Measurements from ENCODE around the gene GMPPB. TPM values are rescaled to one million over a fixed set of nuclear protein-coding genes. Genes with fewer than 3 reads are reported as not detected.
"Not testable (repeated sequence)": the region's sequence is repeated elsewhere in the genome, so short reads cannot be mapped to it uniquely, and the experiment has no call there.

Gene GMPPB
- total RNA-seq, 1 donor from 2014 or later = 50.4 TPM

DNA sequence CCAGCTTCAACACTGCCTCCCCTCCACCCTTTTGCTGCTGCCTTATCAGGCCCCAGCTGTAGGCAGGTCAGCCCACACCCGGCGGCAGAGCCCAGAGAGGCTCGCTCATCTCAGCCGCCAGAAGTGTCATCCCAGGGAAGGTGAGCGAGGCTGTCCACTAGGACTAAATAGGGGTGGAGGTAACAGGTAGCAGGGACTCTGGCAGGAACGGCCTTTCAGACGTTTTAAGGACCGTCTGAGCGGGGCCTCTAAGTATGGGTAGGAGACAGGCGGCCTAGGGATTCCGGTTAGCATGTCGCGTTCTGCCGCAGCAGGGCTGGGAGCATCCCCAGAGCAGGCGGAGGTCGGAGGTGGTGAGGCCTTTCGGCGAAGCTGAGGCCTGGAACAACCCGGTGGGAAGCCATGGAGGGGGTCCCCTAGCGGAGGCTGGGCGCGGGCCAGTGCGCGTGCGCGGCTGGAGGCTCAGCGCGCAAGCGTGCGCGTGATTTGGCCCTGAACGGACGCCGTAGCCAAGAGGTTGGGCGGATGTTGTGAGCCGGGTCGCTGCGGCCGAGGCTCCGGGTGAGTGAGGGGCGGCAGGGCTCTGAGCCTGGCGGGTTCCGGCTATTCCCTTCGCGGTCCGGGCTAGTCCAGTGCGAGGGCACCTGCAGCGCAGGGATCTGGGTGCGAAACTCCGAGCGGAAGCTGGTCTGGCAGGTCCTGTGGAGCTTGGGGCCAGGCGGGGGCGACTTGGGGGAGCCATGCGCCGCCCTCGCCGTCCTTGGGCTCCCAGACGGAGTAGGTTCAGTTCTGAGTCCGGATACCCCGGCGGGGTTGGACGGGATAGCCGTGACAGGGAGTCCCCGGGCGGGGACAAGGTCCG lies 34.5 kb downstream of the GMPPB start, which contains the start of the genes MST1 and RNF123:
Gene MST1, minus strand, starts transcription at position 429 of the 862 bp plus-strand sequence. CDS start 783 bp downstream, outside the sequence.
Gene RNF123, plus strand, starts transcription at position 512 of the 862 bp plus-strand sequence. CDS start 1,609 bp downstream, outside the sequence.
- TF ChIP-seq CTCF (conservative IDR thresholded peaks at IDR 0.05; ENCODE audit: low read depth, low read length) = peak; percentile 38
- DNase-seq (ENCODE audit: low read depth) = no peak
- peak within 1 kb of the TSS; percentile 96 for H3K4me3 ChIP-seq (ENCODE audit: low read depth, low read length)

DNA sequence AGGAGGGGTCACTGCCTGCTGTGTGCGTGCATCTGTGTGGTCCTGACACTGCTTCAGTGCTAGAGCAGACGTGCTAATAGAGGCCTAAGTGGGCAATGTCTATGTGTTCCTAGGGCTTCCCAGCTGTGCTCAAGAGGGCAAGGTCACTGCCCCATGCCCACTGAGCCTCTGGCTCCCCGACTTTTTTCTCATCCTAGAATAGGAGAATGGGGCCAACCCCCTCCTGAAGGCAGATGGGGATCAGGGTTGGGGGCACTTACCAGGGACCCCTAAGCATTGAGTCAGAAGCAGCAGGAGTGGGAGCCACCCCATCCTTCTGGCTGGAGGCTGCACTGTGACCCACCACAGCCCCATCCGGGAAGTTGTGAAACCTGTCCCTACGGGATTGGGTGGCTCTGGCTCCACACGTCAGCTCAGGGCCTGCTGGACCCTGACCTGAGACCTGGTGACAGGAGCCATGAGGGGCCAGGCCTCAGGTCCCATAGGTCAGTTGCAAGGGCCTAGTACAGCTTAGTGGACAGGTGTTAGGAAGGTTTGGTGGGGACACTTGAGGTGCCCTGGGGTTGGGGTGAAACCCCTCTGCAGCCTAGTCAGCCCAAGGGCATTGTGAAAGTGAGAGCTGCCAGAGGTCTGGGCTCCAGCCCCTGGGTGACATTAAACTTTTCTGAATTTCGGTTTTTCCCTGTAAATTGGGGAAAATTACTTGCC lies 35.3 kb downstream of the GMPPB start:
- not testable (repeated sequence) for DNase-seq (ENCODE audit: low read depth)
- peak overlapping the region; percentile 96 for H3K4me3 ChIP-seq (ENCODE audit: low read depth, low read length)

DNA sequence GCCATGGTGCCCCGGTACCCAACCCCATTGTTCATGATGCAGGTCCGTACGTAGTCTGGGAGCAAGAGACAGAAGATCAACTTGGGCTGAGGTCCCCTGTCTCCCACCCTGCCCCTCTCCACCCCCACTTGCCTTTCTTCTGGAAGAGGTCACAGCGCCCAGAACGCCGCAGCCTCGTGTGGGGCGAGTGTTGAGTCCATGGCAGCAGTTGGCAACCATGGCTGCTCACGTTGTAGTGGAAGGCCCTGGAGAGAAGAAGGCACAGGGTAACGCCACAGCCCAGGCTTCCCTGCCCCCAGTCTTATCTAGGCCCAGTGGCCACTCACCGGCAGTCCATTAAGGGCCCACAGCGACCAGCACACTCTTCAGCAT lies 36.3 kb downstream of the GMPPB start:
- DNase-seq (ENCODE audit: low read depth); H3K4me3 ChIP-seq (ENCODE audit: low read depth, low read length): not testable (repeated sequence)

GRCh38 chr3:49686769-49687423 lies 36.9 kb downstream of the GMPPB start:
- H3K4me3 ChIP-seq (ENCODE audit: low read depth, low read length) = peak overlapping the region; percentile 45
- DNase-seq (ENCODE audit: low read depth) = not testable (repeated sequence)

- DNase-seq (ENCODE audit: low read depth) = not testable (repeated sequence)
- H3K4me3 ChIP-seq (ENCODE audit: low read depth, low read length) = peak overlapping the region; percentile 45
Measured at GRCh38 chr3:49686346-49686745, 37.4 kb downstream of the GMPPB start.

- DNase-seq (ENCODE audit: low read depth); H3K4me3 ChIP-seq (ENCODE audit: low read depth, low read length): not testable (repeated sequence)
Measured at GRCh38 chr3:49685846-49686245, 37.9 kb downstream of the GMPPB start.

- not testable (repeated sequence) for DNase-seq (ENCODE audit: low read depth)
Measured at GRCh38 chr3:49685103-49685502, 38.6 kb downstream of the GMPPB start.

GRCh38 chr3:49684453-49684852 lies 39.3 kb downstream of the GMPPB start:
- H3K4me3 ChIP-seq (ENCODE audit: low read depth, low read length); DNase-seq (ENCODE audit: low read depth): not testable (repeated sequence)

More at GRCh38 chr3:49685103-49685502, 38.6 kb downstream of the GMPPB start:
- not testable (repeated sequence) for H3K4me3 ChIP-seq (ENCODE audit: low read depth, low read length)

- DNase-seq (ENCODE audit: low read depth) = no peak
- H3K4me3 ChIP-seq (ENCODE audit: low read depth, low read length) = no peak overlapping the region
- no peak for TF ChIP-seq CTCF (conservative IDR thresholded peaks at IDR 0.05; ENCODE audit: low read depth, low read length)
Measured at GRCh38 chr3:49683162-49683561, 40.6 kb downstream of the GMPPB start.

- TF ChIP-seq CTCF (conservative IDR thresholded peaks at IDR 0.05; ENCODE audit: low read depth, low read length) = no peak
- no peak overlapping the region for H3K4me3 ChIP-seq (ENCODE audit: low read depth, low read length)
- DNase-seq (ENCODE audit: low read depth) = no peak
Measured at GRCh38 chr3:49681543-49681942, 42.2 kb downstream of the GMPPB start.
